ENCODE measurements around the gene PLGRKT. TPM values are rescaled to one million over a fixed set of nuclear protein-coding genes. Genes with fewer than 3 reads are reported as not detected.
"Not testable (repeated sequence)": the region's sequence is repeated elsewhere in the genome, so short reads cannot be mapped to it uniquely, and the experiment has no call there.

PLGRKT gene
- total RNA-seq, 1 donor from 2014 or later, result 54.4 TPM

DNA sequence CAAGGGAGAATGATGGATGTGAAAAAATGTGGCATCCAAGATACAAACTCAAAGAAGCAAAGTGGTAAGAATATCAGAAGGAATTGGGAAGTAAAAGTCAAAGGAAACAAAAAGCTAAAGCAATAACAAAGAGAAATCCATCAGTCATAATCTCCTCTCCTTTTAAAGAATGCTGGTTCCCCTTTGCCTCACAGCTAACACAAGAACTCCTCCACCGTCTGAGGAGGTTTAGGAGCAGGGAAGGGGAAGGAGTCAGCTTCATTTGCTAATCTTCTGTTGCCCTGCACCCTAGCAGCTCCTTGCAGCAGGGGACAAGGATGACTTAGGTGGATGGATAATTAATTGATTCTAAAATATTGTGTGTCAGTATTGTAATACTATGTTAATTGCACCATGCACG lies 29.0 kb upstream of the PLGRKT start:
- H3K4me3 Mint-ChIP-seq, result no peak overlapping the region
- peaks cover 81% of the 10 kb centered on the region for H3K36me3 Mint-ChIP-seq (ENCODE audit: low read depth)
- no peak overlapping the region for H3K27ac Mint-ChIP-seq
- no peaks in the 10 kb centered on the region for H3K27me3 Mint-ChIP-seq
- no peaks in the 10 kb centered on the region for H3K9me3 Mint-ChIP-seq
- no peak for DNase-seq
- peaks cover 22% of the 10 kb centered on the region for H3K4me1 Mint-ChIP-seq
- intact Hi-C loops (cut with micrococcal nuclease), result no loop called here

DNA sequence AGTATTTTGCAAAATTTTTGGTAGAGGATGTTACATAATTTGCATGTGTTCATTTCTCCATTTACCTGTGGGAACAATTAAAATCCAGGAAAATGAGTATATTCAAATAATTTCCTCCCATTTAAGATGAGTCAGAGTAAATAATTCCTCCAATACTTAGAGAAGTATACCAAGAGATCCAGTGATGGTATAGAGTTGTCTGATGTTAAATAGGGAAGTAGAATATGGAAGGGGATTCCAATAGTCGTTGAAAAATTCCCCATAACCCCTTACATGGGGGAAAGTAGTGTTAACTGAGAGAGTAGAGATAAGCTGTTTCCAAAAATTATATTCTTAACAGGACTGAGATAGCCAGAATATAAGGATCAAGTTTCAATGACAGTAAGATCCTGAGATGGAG lies 28.3 kb upstream of the PLGRKT start:
- Mint-ChIP-seq H3K36me3 (ENCODE audit: low read depth) (peaks cover 87% of the 10 kb centered on the region), H3K9me3 (no peaks in the 10 kb centered on the region), H3K4me3 (no peak overlapping the region), H3K27me3 (no peaks in the 10 kb centered on the region), H3K4me1 (peaks cover 26% of the 10 kb centered on the region), H3K27ac (no peak overlapping the region)
- no peak for DNase-seq
- intact Hi-C loops (cut with micrococcal nuclease), result no loop called here

DNA sequence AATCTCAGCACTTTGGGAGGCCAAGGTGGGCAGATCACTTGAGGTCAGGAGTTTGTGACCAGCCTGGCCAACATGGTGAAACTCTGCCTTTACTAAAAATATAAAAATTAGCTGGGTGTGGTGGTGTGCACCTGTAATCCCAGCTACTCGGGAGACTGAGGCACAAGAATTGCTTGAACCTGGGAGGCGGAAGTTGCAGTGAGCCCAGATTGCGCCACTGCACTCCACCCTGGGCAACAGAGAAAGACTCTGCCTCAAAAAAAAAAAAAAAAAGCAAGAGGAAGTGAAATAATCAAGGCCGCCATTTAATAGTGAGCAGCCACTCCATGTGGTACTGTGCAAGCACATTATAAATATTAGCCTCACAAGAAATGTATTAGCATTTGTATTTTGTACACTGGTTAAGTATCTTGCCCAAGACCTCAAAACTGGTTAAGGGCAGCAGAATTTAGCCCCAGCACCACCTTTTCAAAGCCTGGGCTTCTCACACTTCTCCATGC lies 27.2 kb upstream of the PLGRKT start:
- DNase-seq; H3K9me3 Mint-ChIP-seq; H3K27ac Mint-ChIP-seq; H3K27me3 Mint-ChIP-seq; H3K4me3 Mint-ChIP-seq; intact Hi-C loops (cut with micrococcal nuclease): not testable (repeated sequence)
- Mint-ChIP-seq H3K36me3 (ENCODE audit: low read depth) (peaks cover 88% of the 10 kb centered on the region), H3K4me1 (peaks cover 30% of the 10 kb centered on the region)

DNA sequence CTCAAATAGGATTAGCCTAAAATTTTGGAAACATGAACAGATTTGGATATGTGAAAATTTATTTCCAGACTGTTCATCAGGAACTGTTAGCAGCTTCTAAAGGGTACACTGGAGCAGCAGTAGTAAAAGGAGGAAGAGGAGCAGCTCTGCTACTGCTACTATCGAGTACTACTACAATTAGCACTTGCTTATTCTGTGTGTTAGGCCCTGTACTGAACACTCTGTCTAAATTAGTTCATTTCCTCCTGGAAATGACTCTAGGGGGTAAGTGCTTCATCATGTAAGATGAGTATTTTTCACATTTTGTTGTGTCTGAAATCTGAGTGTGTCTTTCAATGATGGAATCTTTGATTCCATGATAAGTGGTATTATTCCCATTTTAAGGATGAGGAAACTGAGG lies 22.4 kb upstream of the PLGRKT start:
- peak overlapping the region; percentile 81 for H3K4me3 Mint-ChIP-seq
- H3K4me1 Mint-ChIP-seq, result peaks cover 54% of the 10 kb centered on the region
- no peaks in the 10 kb centered on the region for H3K27me3 Mint-ChIP-seq
- no peak for DNase-seq
- intact Hi-C loops (cut with micrococcal nuclease), result no loop called here
- peaks cover 7% of the 10 kb centered on the region for H3K9me3 Mint-ChIP-seq
- H3K36me3 Mint-ChIP-seq (ENCODE audit: low read depth), result peaks cover 84% of the 10 kb centered on the region
- peak overlapping the region; percentile 85 for H3K27ac Mint-ChIP-seq

DNA sequence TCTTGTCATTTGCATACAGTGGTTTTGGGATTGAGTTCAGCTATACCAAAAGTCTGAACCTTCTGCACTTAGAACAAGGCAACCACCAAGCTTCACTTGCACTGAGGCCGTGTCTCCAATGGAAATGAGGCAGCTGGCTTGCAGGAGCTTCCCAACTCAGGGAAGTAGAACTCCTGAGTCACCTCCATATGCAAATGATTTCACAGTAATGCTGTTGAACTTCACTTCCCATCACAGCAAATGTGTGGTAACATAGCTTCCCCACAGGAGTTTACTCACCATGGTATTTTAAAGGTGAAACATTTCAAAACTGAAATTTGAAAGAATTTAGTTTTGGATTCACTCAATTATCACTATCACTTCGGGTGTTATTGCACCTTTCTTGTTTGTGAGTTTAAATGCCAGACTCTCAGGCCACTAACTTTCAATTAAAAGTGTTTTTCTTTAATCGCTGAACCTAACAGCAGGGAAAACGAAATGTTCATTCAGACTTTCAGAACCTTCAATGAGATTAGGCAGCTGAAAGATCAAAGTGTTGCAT lies 21.6 kb upstream of the PLGRKT start:
- no peaks in the 10 kb centered on the region for H3K27me3 Mint-ChIP-seq
- peak overlapping the region; percentile 85 for H3K27ac Mint-ChIP-seq
- peak overlapping the region; percentile 81 for H3K4me3 Mint-ChIP-seq
- peaks cover 7% of the 10 kb centered on the region for H3K9me3 Mint-ChIP-seq
- intact Hi-C loops (cut with micrococcal nuclease), result loop anchor here (1.0 to 10.0 kb wide), 14 partner anchors 9 to 1155 kb away; partner anchors contain the start of genes CD274, GLIS3, PDCD1LG2 and PLGRKT
- H3K4me1 Mint-ChIP-seq, result peaks cover 58% of the 10 kb centered on the region
- DNase-seq, result peak; percentile 75
- peaks cover 81% of the 10 kb centered on the region for H3K36me3 Mint-ChIP-seq (ENCODE audit: low read depth)

DNA sequence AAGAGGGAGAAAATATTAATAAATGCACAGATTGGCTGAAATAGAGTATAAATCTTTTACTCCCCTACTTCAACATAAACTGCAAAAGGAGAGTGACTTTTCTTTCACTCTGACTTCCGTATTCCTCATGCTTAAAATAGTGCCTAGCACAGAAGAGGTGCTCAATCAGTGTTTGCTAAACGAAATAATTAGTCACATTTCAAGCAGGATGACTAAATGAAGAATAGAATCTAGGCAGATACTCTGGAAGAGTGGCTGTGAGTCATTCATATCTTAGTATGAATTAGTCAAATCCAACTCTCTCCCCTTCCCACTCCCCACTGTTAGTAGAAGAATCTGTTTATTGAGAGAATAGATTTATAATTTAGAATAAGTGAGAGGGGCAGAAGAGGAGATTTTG lies 17.5 kb upstream of the PLGRKT start:
- Mint-ChIP-seq H3K4me1 (peaks cover 63% of the 10 kb centered on the region), H3K4me3 (peak overlapping the region; percentile 64), H3K36me3 (ENCODE audit: low read depth) (peaks cover 64% of the 10 kb centered on the region), H3K9me3 (peaks cover 7% of the 10 kb centered on the region), H3K27me3 (no peaks in the 10 kb centered on the region), H3K27ac (peak overlapping the region; percentile 85)
- intact Hi-C loops (cut with micrococcal nuclease), result loop anchor here (5.0 to 10.0 kb wide), 6 partner anchors 332 to 1150 kb away; partner anchors contain the start of genes GLIS3, PLPP6, SPATA6L and UHRF2
- DNase-seq, result no peak

DNA sequence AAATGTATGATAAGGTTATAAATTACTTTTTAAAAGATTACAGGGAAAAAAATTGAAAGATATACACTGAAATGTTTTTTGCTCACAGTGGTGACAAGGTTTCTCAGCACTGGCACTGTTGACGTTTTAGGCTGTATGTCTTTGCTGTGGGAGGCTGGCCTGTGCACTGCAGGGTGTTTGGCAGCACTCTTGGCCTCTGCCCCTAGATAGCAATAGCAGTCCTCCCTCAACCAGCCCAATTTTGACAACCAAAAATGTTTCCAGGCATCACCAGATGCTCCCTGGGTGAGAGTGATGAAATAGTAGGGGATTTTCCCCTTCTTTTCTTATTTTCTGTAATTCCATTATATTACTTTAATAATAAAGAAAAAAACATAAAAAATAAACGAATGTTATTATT lies 15.9 kb upstream of the PLGRKT start:
- no peaks in the 10 kb centered on the region for H3K27me3 Mint-ChIP-seq
- intact Hi-C loops (cut with micrococcal nuclease), result loop anchor here (5.0 to 10.0 kb wide), 5 partner anchors 621 to 1926 kb away; partner anchors contain the start of genes GLIS3, PLPP6, RFX3 and SPATA6L
- DNase-seq, result peak; percentile 68
- peak overlapping the region; percentile 90 for H3K4me3 Mint-ChIP-seq
- H3K27ac Mint-ChIP-seq, result peak overlapping the region; percentile 56
- peaks cover 50% of the 10 kb centered on the region for H3K36me3 Mint-ChIP-seq (ENCODE audit: low read depth)
- H3K4me1 Mint-ChIP-seq, result peaks cover 55% of the 10 kb centered on the region
- H3K9me3 Mint-ChIP-seq, result peaks cover 5% of the 10 kb centered on the region

DNA sequence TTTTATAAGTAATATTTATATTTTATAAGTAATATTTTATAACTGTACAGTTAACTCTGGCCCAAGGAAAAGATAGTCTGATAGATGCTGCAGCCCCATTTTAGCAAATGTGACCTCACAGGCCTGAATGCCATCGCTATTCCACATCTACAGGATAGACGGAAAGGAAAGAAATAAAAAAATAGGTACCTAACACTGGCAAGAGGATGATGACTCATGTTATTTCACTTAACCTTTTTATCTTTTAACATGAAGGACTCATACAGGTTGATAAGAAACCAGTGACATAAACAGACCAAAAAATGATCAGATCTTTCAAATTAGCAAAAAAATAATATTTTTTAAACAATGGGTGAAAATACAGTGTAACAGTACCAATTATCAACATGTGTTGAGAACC lies 15.3 kb upstream of the PLGRKT start:
- DNase-seq, result no peak
- Mint-ChIP-seq H3K27me3 (no peaks in the 10 kb centered on the region), H3K36me3 (ENCODE audit: low read depth) (peaks cover 44% of the 10 kb centered on the region), H3K9me3 (no peaks in the 10 kb centered on the region), H3K27ac (peak overlapping the region; percentile 73), H3K4me3 (peak overlapping the region; percentile 90), H3K4me1 (peaks cover 55% of the 10 kb centered on the region)
- intact Hi-C loops (cut with micrococcal nuclease), result loop anchor here (5.0 to 10.0 kb wide), 5 partner anchors 621 to 1926 kb away; partner anchors contain the start of genes GLIS3, PLPP6, RFX3 and SPATA6L

DNA sequence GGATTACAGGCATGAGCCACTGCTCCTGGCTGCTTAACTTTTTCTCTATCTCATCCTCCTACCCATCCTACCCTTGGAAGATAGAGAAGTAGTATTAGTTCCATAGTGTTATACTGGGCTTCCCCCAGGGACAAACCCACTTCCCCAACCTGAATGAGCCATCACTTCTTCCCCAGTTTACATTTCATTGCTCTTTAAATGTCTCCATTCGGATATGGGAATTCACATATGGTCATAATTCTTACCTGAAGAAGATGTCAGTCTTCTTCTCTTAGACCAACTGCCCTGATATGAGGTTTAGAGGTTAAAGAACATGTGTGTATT lies 14.5 kb upstream of the PLGRKT start:
- Mint-ChIP-seq H3K36me3 (ENCODE audit: low read depth) (peaks cover 36% of the 10 kb centered on the region), H3K4me1 (peaks cover 56% of the 10 kb centered on the region)
- intact Hi-C loops (cut with micrococcal nuclease), result loop anchor here (5.0 to 10.0 kb wide), 5 partner anchors 620 to 1925 kb away; partner anchors contain the start of genes GLIS3, PLPP6, RFX3 and SPATA6L

DNA sequence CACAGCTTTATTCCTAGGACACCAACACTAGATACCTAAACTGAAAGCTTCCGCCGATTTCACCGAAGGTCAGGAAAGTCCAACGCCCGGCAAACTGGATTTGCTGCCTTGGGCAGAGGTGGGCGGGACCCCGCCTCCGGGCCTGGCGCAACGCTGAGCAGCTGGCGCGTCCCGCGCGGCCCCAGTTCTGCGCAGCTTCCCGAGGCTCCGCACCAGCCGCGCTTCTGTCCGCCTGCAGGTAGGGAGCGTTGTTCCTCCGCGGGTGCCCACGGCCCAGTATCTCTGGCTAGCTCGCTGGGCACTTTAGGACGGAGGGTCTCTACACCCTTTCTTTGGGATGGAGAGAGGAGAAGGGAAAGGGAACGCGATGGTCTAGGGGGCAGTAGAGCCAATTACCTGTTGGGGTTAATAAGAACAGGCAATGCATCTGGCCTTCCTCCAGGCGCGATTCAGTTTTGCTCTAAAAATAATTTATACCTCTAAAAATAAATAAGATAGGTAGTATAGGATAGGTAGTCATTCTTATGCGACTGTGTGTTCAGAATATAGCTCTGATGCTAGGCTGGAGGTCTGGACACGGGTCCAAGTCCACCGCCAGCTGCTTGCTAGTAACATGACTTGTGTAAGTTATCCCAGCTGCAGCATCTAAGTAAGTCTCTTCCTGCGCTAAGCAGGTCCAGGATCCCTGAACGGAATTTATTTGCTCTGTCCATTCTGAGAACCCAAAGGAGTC lies 12.8 kb upstream of the PLGRKT start, which contains the start of gene CD274:
Gene CD274, plus strand, starts transcription at position 184 of the 733 bp plus-strand sequence. CDS start 5,572 bp downstream, outside the sequence.
- peaks cover 56% of the 10 kb centered on the region for H3K4me1 Mint-ChIP-seq
- H3K9me3 Mint-ChIP-seq, result peaks cover 6% of the 10 kb centered on the region
- no peaks in the 10 kb centered on the region for H3K27me3 Mint-ChIP-seq

More for the DNA sequence above, 14.5 kb upstream of the PLGRKT start:
- Mint-ChIP-seq H3K27me3 (no peaks in the 10 kb centered on the region), H3K9me3 (no peaks in the 10 kb centered on the region), H3K27ac (peak overlapping the region; percentile 90), H3K4me3 (peak overlapping the region; percentile 90)
- DNase-seq, result no peak

DNA sequence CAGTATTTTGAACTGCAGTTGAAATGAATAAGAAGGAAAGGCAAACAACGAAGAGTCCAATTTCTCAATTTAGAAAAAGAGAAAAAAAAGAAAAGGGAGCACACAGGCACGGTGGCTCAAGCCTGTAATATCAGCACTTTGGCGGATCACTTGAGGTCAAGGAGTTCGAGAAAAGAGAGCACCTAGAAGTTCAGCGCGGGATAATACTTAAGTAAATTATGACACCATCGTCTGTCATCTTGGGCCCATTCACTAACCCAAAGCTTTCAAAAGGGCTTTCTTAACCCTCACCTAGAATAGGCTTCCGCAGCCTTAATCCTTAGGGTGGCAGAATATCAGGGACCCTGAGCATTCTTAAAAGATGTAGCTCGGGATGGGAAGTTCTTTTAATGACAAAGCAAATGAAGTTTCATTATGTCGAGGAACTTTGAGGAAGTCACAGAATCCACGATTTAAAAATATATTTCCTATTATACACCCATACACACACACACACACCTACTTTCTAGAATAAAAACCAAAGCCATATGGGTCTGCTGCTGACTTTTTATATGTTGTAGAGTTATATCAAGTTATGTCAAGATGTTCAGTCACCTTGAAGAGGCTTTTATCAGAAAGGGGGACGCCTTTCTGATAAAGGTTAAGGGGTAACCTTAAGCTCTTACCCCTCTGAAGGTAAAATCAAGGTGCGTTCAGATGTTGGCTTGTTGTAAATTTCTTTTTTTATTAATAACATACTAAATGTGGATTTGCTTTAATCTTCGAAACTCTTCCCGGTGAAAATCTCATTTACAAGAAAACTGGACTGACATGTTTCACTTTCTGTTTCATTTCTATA lies 12.0 kb upstream of the PLGRKT start:
- peak overlapping the region; percentile 90 for H3K4me3 Mint-ChIP-seq
- peaks cover 6% of the 10 kb centered on the region for H3K9me3 Mint-ChIP-seq
- H3K4me1 Mint-ChIP-seq, result peaks cover 52% of the 10 kb centered on the region
- peak; percentile 64 for DNase-seq
- no peaks in the 10 kb centered on the region for H3K27me3 Mint-ChIP-seq
- peaks cover 19% of the 10 kb centered on the region for H3K36me3 Mint-ChIP-seq (ENCODE audit: low read depth)
- intact Hi-C loops (cut with micrococcal nuclease), result loop anchor here (1.0 to 10.0 kb wide), 11 partner anchors 10 to 1922 kb away; partner anchors contain the start of genes GLIS3, JAK2, PDCD1LG2 and PLGRKT
- H3K27ac Mint-ChIP-seq, result peak overlapping the region; percentile 90

More for the DNA sequence above, 12.8 kb upstream of the PLGRKT start, which contains the start of gene CD274:
- H3K27ac Mint-ChIP-seq, result peak within 1 kb of the TSS; percentile 90
- H3K4me3 Mint-ChIP-seq, result peak within 1 kb of the TSS; percentile 90
- peaks cover 26% of the 10 kb centered on the region for H3K36me3 Mint-ChIP-seq (ENCODE audit: low read depth)
- DNase-seq, result peak; percentile 95
- intact Hi-C loops (cut with micrococcal nuclease), result loop anchor here (1.0 to 10.0 kb wide), 11 partner anchors 9 to 1923 kb away; partner anchors contain the start of genes GLIS3, JAK2, PDCD1LG2 and PLGRKT

DNA sequence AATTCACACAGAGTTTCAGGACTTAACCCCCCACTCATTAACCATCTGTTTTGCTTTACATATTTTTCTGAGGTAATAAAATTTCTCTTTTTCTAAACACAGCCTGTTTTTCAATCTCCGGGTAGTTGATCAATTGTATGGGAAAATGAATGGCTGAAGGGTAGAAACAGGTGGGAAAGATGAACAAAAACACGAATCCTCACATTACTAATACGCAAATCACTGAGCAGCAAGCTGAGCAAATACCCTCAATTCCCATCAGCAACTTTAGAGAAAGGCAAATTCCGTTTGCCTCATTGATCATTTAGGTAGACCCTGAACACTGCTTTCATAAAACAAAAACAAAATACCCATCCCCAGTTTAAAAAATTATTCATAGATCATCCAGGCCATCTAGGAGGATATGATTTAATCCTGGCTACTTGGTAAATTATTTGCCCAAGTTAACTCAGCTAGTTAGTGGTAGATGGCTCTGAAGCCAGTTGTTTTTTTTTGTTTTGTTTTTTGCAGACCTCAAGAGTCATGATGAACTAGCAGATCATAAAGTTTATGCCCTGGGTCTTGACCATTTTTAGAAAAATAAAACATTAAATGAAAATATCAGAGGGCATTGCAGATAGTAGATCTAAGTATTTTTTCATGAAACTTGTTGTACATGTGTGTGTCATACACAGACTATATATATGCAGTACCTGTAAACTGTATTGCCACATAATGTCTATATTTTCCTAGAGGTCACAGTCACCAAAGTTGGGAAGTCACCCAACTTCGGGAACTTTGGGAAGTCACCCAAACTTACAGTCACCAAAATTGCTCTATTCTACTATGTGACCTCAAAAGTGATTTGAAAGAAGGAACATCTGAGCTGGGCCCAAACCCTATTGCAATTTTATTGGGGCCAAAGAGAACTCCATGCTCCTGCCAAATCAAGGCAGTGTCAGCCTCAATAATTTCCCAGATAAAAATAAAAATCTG lies 11.0 kb upstream of the PLGRKT start:
- Mint-ChIP-seq H3K4me1 (peaks cover 51% of the 10 kb centered on the region), H3K27ac (peak overlapping the region; percentile 84), H3K27me3 (no peaks in the 10 kb centered on the region), H3K36me3 (ENCODE audit: low read depth) (peaks cover 16% of the 10 kb centered on the region), H3K9me3 (peaks cover 6% of the 10 kb centered on the region), H3K4me3 (peak overlapping the region; percentile 90)
- intact Hi-C loops (cut with micrococcal nuclease), result no loop called here
- DNase-seq, result peak; percentile 28

All from activated CD4-positive, alpha-beta T cell treated with anti-CD3 and anti-CD28 coated beads, Interleukin-2, amount 10 ng/mL, durations not matched to agents 24 days and 14 days (primary cell).